Gastrocnemius medialis (tissue), 4 donors: ENCODE measurements around the gene PLS3. TPM values are rescaled to one million over a fixed set of nuclear protein-coding genes. Genes with fewer than 3 reads are reported as not detected.

Experiments used
- ATAC-seq, 2 donors: fragments of 150-250 bp; one replicate each; pipeline ENCODE4 v1.9.1; 2016
- DNase-seq, 2 donors: peaks; one replicate each; pipeline ENCODE4 v3.0.0-alpha.2; 2019
- H3K27ac ChIP-seq, 4 donors: fragments of 200-600 bp; sonication (generic); 1 replicate in 1 of 4; 2 replicates in 3 of 4; pipeline ENCODE4 v1.5.1; 2016 to 2018; ENCODE audit warnings: mild to moderate bottlenecking in 2 of 4, moderate library complexity in 1 of 4
- H3K27me3 ChIP-seq, 3 donors: fragments of 200-600 bp; sonication (generic) in 2 of 3; 1 replicate in 1 of 3; 2 replicates in 2 of 3; pipeline versions ENCODE4 v1.5.1 to v1.6.0; 2016 to 2019; ENCODE audit warnings: mild to moderate bottlenecking in 1 of 3, moderate library complexity in 1 of 3
- H3K36me3 ChIP-seq, 2 donors: fragments of 200-600 bp; sonication (generic) in 1 of 2; one replicate each; pipeline ENCODE4 v1.5.1; 2017 to 2018
- H3K4me1 ChIP-seq, 2 donors: fragments of 200-600 bp; sonication (generic) in 1 of 2; one replicate each; pipeline ENCODE4 v1.5.1; 2016 to 2017; ENCODE audit warnings: mild to moderate bottlenecking in 2 of 2
- H3K4me3 ChIP-seq, 4 donors: fragments of 200-600 bp; sonication (generic) in 3 of 4; 1 replicate in 1 of 4; 2 replicates in 3 of 4; pipeline ENCODE4 v1.5.1; 2016 to 2019; ENCODE audit warnings: mild to moderate bottlenecking in 2 of 4
- H3K9me3 ChIP-seq, 3 donors: fragments of 200-600 bp; sonication (generic) in 2 of 3; 1 replicate in 1 of 3; 2 replicates in 2 of 3; pipeline ENCODE4 v1.5.1; 2016 to 2019
- POLR2A ChIP-seq, 2 donors: fragments of 450-650 bp; IDR thresholded peaks; one replicate each; pipeline ENCODE4 v1.6.1; 2017; ENCODE audit warnings: antibody characterized with exemption in 2 of 2, mild to moderate bottlenecking in 2 of 2, moderate library complexity in 2 of 2
- in situ Hi-C, 4 donors: fragments of 200-750 bp; cut with MboI; loops; one replicate each; pipeline versions ENCODE4 v1.15.0 to v1.8.0; 2017; ENCODE audit warnings: low sequenced_read_pairs in 4 of 4
- intact Hi-C: fragments of 100-400 bp; cut with DNase I; formaldehyde crosslinking; loops from one replicate; pipeline ENCODE4 v1.15.1; 2023; ENCODE audit warnings: low total_unique reads
- total RNA-seq, 4 donors: library from RNA; depleted of rRNA; stranded (reverse); fragments of >200 nt; gene quantifications; one replicate each; pipeline versions ENCODE4 v1.1.0 to v1.2.3, GENCODE V29; 2016
- TF ChIP-seq, protein P1 (sequence below), 5 experiments: fragments of 450-650 bp in 3 of 5; fragments of 200-600 bp in 2 of 5; sonication (generic) in 2 of 5; IDR thresholded peaks in 4 of 5; conservative IDR thresholded peaks in 1 of 5; 1 replicate in 4 of 5; 2 replicates in 1 of 5; pipeline ENCODE4 v1.5.1; 2016 to 2019; ENCODE audit warnings: antibody characterized with exemption in 5 of 5, mild to moderate bottlenecking in 3 of 5, moderate library complexity in 3 of 5

The PLS3 gene
- total RNA-seq, 4 donors from 2014 or later: 15.8 to 23.1 (median 19.5) TPM

DNA sequence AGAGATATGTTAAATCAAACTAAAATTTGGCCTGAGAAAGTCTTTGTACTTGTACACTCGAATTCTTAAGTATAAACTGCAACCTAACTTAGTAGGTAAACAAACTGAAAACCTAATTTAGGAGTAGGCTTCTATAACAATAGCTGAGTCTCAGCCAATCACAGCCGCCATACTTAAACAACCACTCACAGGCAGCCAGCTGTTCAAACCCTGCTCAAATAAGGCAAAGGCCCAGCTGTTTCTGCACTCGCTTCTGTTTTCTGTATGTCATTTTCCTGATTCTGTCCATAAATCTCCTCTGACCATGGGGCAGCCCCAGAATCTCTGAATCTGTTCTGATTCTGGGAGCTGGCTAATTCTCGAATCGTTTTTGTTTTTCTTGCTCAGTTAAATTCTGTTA is 7.8 kb upstream of the PLS3 start:
- ATAC-seq (no peak), DNase-seq (no peak)
- TF ChIP-seq POLR2A (IDR thresholded peaks at IDR 0.05): no peak
- TF ChIP-seq, protein P1, sequence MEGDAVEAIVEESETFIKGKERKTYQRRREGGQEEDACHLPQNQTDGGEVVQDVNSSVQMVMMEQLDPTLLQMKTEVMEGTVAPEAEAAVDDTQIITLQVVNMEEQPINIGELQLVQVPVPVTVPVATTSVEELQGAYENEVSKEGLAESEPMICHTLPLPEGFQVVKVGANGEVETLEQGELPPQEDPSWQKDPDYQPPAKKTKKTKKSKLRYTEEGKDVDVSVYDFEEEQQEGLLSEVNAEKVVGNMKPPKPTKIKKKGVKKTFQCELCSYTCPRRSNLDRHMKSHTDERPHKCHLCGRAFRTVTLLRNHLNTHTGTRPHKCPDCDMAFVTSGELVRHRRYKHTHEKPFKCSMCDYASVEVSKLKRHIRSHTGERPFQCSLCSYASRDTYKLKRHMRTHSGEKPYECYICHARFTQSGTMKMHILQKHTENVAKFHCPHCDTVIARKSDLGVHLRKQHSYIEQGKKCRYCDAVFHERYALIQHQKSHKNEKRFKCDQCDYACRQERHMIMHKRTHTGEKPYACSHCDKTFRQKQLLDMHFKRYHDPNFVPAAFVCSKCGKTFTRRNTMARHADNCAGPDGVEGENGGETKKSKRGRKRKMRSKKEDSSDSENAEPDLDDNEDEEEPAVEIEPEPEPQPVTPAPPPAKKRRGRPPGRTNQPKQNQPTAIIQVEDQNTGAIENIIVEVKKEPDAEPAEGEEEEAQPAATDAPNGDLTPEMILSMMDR (IDR thresholded peaks at IDR 0.05 in 4 of 5, conservative IDR thresholded peaks at IDR 0.05 in 1 of 5): no peak
- in situ Hi-C loops (no loop called here), intact Hi-C loops (no loop called here)
- no peaks in the 10 kb centered on the region for H3K36me3 ChIP-seq
- H3K27me3 ChIP-seq: peaks cover 0 to 2% (median 0%) of the 10 kb centered on the region in 3 donors
- H3K4me3 ChIP-seq: no peak overlapping the region
- no peaks in the 10 kb centered on the region for H3K4me1 ChIP-seq
- no peak overlapping the region for H3K27ac ChIP-seq
- no peaks in the 10 kb centered on the region for H3K9me3 ChIP-seq

- peaks cover 3 to 10% of the 10 kb centered on the region in 2 donors for H3K4me1 ChIP-seq
- ATAC-seq (no peak), DNase-seq (no peak)
- intact Hi-C loops (loop anchor here (5.0 kb wide), 4 partner anchors 68 to 227 kb away; no protein-coding TSS in a partner anchor), in situ Hi-C loops (no loop called here)
- peak overlapping the region in 1 of 4 donors; percentile 90 for H3K27ac ChIP-seq
- H3K4me3 ChIP-seq: no peak overlapping the region
- H3K9me3 ChIP-seq: no peaks in the 10 kb centered on the region
- H3K27me3 ChIP-seq: peaks cover 0 to 16% (median 13%) of the 10 kb centered on the region in 3 donors
- TF ChIP-seq POLR2A (IDR thresholded peaks at IDR 0.05): no peak
- TF ChIP-seq, protein P1 (IDR thresholded peaks at IDR 0.05 in 4 of 5, conservative IDR thresholded peaks at IDR 0.05 in 1 of 5): no peak
- H3K36me3 ChIP-seq: no peaks in the 10 kb centered on the region
Observed at GRCh38 chrX:115559672-115560071, 1.3 kb upstream of the PLS3 start.

DNA sequence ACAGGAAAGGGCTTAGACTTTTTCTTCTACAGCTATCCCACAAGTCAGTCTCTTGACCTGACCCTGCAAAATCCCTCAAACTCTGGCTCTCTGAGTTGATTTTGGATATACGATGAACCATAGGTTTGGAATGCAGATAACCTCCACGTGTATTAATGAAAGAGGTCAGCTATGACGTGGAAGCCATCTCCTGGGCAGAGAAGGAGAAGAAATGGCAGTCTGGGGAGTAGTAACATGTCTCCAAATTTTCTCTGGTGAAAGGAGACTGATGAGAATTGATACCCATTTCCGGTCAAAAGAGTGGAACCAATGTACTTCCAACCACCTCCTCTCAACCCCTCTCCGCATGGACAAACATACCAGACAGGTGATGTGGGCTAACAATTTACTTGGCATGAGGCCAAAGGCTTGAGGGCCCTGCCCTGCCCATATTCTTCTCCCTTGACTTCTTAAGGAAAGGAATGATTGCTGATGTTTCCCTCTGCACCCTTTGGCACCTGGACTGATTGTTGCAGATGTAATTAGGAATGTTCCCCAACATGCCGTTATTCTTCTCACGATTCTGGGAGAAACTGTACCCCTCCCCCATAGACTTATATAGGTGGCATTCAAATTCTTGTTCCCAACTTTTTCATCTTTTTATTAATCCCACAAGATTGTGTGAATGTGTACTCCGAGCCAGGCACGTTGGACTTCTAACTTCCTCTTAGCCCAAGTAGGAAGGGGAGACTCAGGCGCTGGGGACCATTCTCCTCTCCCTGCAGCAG is 580 bp upstream of the PLS3 start:
- Histone ChIP-seq H3K27me3 (peaks cover 0 to 16% (median 13%) of the 10 kb centered on the region in 3 donors), H3K9me3 (no peaks in the 10 kb centered on the region), H3K36me3 (no peaks in the 10 kb centered on the region), H3K27ac (peak overlapping the region; percentile 89 to 93 (median 92)), H3K4me3 (peak overlapping the region; percentile 66 to 77 (median 72)), H3K4me1 (peaks cover 3 to 10% of the 10 kb centered on the region in 2 donors)
- no peak for DNase-seq
- intact Hi-C loops: loop anchor here (5.0 kb wide), 4 partner anchors 67 to 228 kb away; no protein-coding TSS in a partner anchor
- TF ChIP-seq POLR2A (IDR thresholded peaks at IDR 0.05): no peak
- TF ChIP-seq, protein P1 (IDR thresholded peaks at IDR 0.05 in 4 of 5, conservative IDR thresholded peaks at IDR 0.05 in 1 of 5): no peak
- in situ Hi-C loops: no loop called here
- ATAC-seq: no peak

DNA sequence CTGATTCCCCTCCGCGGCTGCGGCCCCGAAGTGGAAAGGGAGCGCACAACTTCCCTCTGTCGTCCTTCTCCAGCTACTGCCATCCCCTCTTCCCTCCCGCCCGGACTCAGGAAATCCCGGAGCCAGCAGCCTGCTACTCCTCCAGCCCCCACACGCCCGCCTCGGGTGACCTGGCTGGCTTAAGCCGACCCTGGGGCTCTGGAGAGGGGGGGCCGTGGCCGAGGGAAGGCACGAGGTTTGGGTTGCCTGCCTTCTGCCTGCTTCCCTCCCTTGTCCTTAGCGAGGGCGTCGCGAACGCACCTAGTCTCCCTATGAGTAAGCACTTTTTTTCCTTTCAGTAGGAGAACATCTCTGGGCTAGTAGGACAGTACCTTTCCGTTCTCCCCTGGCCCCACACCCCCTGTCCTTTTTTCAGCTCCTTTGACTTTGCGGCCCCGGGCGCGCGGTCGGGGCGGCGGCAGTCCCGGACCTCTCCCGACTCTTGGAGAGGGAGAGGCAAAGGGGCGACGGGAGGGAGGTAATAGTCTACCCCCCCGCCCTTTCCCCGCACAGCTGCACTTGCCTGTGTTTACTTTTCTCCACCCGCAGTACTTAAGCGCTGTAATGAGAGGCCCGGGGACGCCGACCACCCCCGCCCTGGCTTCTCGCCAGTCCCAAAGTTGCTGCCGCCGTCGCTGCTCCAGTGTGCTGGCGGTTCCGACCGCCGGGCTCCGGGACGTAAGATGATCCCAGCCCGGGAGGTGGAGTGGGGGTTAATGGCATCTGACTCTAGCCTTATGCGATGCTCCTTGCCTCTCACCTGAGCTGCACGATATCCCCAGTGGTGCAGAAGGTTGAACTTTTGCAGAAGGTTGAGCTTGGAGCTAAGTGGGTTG is 868 bp downstream of the PLS3 start:
- Histone ChIP-seq H3K27ac (peak overlapping the region; percentile 89 to 93 (median 92)), H3K4me3 (peak overlapping the region; percentile 66 to 77 (median 72)), H3K9me3 (no peaks in the 10 kb centered on the region), H3K36me3 (no peaks in the 10 kb centered on the region), H3K27me3 (peaks cover 0 to 16% (median 10%) of the 10 kb centered on the region in 3 donors), H3K4me1 (peaks cover 3 to 10% of the 10 kb centered on the region in 2 donors)
- in situ Hi-C loops (no loop called here), intact Hi-C loops (loop anchor here (5.0 kb wide), 4 partner anchors 65 to 230 kb away; no protein-coding TSS in a partner anchor)
- TF ChIP-seq, protein P1 (IDR thresholded peaks at IDR 0.05 in 4 of 5, conservative IDR thresholded peaks at IDR 0.05 in 1 of 5): no peak
- no peak for TF ChIP-seq POLR2A (IDR thresholded peaks at IDR 0.05)
- ATAC-seq (peak; percentile 64 to 75), DNase-seq (peak in 1 of 2 donors; percentile 70)
